Stimulated activated CD4-positive, alpha-beta T cell treated with anti-CD3 and anti-CD28 coated beads, TNF-alpha, amount 100 ng/mL, for 48 hours (primary cell): ENCODE measurements around the gene RPL7A.

Experiments
- DNase-seq, 3 donors: peaks; one replicate each; pipeline ENCODE4 v3.0.0-alpha.2; 2020; ENCODE audit warnings: low read depth in 3 of 3

The RPL7A gene

GRCh38 chr9:133347515-133347984 lies 468 bp upstream of the RPL7A start:
- DNase-seq: no peak

- no peak for DNase-seq
Measured at GRCh38 chr9:133348718-133349573, 928 bp downstream of the RPL7A start.

- DNase-seq: no peak
Measured at GRCh38 chr9:133349965-133350616, 2.1 kb downstream of the RPL7A start.

GRCh38 chr9:133351526-133351907 lies 3.5 kb downstream of the RPL7A start:
- DNase-seq: no peak

GRCh38 chr9:133351908-133352634 lies 4.1 kb downstream of the RPL7A start:
- no peak for DNase-seq

- DNase-seq: no peak
Measured at GRCh38 chr9:133352635-133353340, 4.8 kb downstream of the RPL7A start.

GRCh38 chr9:133353548-133353947 lies 5.5 kb downstream of the RPL7A start:
- no peak for DNase-seq

- DNase-seq: no peak
Measured at GRCh38 chr9:133354766-133355165, 6.7 kb downstream of the RPL7A start.

GRCh38 chr9:133355881-133356357 lies 7.9 kb downstream of the RPL7A start:
- no peak for DNase-seq

- peak; percentile 79 to 90 (median 82) for DNase-seq
Measured at GRCh38 chr9:133356391-133357091, 8.5 kb downstream of the RPL7A start, which contains the start of the genes SURF1 and SURF2. TSS of gene SURF1 (minus strand) at chr9:133356487. CDS start at chr9:133356453, 34 bp downstream. TSS of gene SURF2 (plus strand) at chr9:133356550. CDS start at chr9:133356593, 43 bp downstream.

- no peak for DNase-seq
Measured at GRCh38 chr9:133357656-133358055, 9.6 kb downstream of the RPL7A start.

GRCh38 chr9:133359399-133360175 lies 11.6 kb downstream of the RPL7A start:
- DNase-seq: no peak

- DNase-seq: no peak
Measured at GRCh38 chr9:133360400-133361393, 12.7 kb downstream of the RPL7A start.

GRCh38 chr9:133361507-133362092 lies 13.6 kb downstream of the RPL7A start:
- DNase-seq: no peak

GRCh38 chr9:133362359-133363044 lies 14.5 kb downstream of the RPL7A start:
- DNase-seq: no peak

- DNase-seq: no peak
Measured at GRCh38 chr9:133366435-133366834, 18.4 kb downstream of the RPL7A start.

GRCh38 chr9:133367221-133367620 lies 19.2 kb downstream of the RPL7A start:
- DNase-seq: no peak

- no peak for DNase-seq
Measured at GRCh38 chr9:133367778-133368177, 19.8 kb downstream of the RPL7A start.
